ENCODE measurements around the gene COL18A1. TPM values are rescaled to one million over a fixed set of nuclear protein-coding genes. Genes with fewer than 3 reads are reported as not detected.

Gene COL18A1
- total and polyA plus RNA-seq, 9 of the 15 experiments (the other 6 are each of a cell fraction or from before 2014, with no cell fraction given) = 0.14 to 16.4 (median 2.0) TPM

- TF ChIP-seq MLX (CRISPR knock-in tag; conservative IDR thresholded peaks at IDR 0.05) (no peak), NFIX (CRISPR knock-in tag; IDR thresholded peaks at IDR 0.05; ENCODE audit: low read depth) (no peak), HSF4 (CRISPR knock-in tag; IDR thresholded peaks at IDR 0.05; ENCODE audit: borderline replicate concordance) (no peak), YY1 (IDR thresholded peaks at IDR 0.05; ENCODE audit: borderline replicate concordance in 1 of 3, control insufficient read depth in 1 of 3, extremely low read depth in 1 of 3, insufficient read depth in 3 of 3, insufficient read length in 1 of 3, insufficient replicate concordance in 2 of 3, low read depth in 1 of 3, low read length in 2 of 3) (peak in 2 of 3 experiments; percentile 34 to 37), LCOR (CRISPR knock-in tag; IDR thresholded peaks at IDR 0.05) (no peak; the same call in 1 of the 2 replicates), NBN (IDR thresholded peaks at IDR 0.05; ENCODE audit: low read depth) (no peak), NONO (IDR thresholded peaks at IDR 0.05; ENCODE audit: low read depth in 2 of 2, low read length in 1 of 2) (no peak), TEAD2 (tag; IDR thresholded peaks at IDR 0.05) (no peak), ZBTB11 (CRISPR knock-in tag; IDR thresholded peaks at IDR 0.05) (no peak), CCNT2 (IDR thresholded peaks at IDR 0.05; ENCODE audit: borderline replicate concordance, extremely low read depth, insufficient read length, low read depth, low read length) (peak; percentile 24), RBM39 (optimal IDR thresholded peaks at IDR 0.05; ENCODE audit: low read depth, low read length) (no peak), E2F3 (CRISPR knock-in tag; IDR thresholded peaks at IDR 0.05) (no peak), ETS2 (tag; IDR thresholded peaks at IDR 0.05; ENCODE audit: borderline replicate concordance, poor library complexity, severe bottlenecking) (no peak), DIDO1 (tag; IDR thresholded peaks at IDR 0.05; ENCODE audit: low read depth) (no peak), CHAMP1 (IDR thresholded peaks at IDR 0.05) (no peak), ZNF280B (CRISPR knock-in tag; IDR thresholded peaks at IDR 0.05) (no peak)
Observed at GRCh38 chr21:45554477-45555175, 149.7 kb downstream of the COL18A1 start (continued).
